Retinal pigment epithelial cell (primary cell): ENCODE measurements around the gene LIF.

Experiments used
- DNase-seq: peaks from one replicate; pipeline ENCODE4 v3.0.0-alpha.2; 2010; ENCODE audit warnings: low read depth
- H3K4me3 ChIP-seq: 2 replicates; pipeline ENCODE4 v1.5.1; 2011; ENCODE audit warnings: mild to moderate bottlenecking, low read length, control low read depth, moderate library complexity
- TF ChIP-seq, protein P1 (sequence below): conservative IDR thresholded peaks from 2 replicates; pipeline ENCODE4 v1.5.1; 2011; ENCODE audit warnings: low read depth, low read length, control low read depth, inconsistent platforms

Gene LIF

DNA sequence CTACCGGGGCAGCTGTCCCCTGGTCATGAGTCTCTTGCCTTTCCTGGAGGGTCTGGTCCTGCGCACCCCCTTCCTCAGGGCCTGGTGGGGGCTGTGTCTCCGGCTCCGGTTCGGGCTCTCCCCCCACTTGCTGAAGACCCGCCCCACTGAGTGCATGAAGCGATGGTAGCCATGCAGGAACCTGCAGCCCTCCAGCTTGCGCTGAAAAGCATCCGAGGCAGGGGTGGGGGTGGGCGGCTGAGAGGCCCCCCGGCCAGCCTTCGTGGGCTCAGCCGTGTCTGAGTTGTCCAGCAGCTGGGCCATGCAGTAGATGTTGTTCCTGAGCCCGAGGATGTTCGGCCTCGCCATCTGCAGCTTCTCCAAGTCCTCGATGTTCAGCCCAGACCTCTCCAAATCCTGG lies 17.3 kb upstream of the LIF start:
- H3K4me3 ChIP-seq, result no peak overlapping the region
- TF ChIP-seq, protein P1, sequence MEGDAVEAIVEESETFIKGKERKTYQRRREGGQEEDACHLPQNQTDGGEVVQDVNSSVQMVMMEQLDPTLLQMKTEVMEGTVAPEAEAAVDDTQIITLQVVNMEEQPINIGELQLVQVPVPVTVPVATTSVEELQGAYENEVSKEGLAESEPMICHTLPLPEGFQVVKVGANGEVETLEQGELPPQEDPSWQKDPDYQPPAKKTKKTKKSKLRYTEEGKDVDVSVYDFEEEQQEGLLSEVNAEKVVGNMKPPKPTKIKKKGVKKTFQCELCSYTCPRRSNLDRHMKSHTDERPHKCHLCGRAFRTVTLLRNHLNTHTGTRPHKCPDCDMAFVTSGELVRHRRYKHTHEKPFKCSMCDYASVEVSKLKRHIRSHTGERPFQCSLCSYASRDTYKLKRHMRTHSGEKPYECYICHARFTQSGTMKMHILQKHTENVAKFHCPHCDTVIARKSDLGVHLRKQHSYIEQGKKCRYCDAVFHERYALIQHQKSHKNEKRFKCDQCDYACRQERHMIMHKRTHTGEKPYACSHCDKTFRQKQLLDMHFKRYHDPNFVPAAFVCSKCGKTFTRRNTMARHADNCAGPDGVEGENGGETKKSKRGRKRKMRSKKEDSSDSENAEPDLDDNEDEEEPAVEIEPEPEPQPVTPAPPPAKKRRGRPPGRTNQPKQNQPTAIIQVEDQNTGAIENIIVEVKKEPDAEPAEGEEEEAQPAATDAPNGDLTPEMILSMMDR, result no peak

DNA sequence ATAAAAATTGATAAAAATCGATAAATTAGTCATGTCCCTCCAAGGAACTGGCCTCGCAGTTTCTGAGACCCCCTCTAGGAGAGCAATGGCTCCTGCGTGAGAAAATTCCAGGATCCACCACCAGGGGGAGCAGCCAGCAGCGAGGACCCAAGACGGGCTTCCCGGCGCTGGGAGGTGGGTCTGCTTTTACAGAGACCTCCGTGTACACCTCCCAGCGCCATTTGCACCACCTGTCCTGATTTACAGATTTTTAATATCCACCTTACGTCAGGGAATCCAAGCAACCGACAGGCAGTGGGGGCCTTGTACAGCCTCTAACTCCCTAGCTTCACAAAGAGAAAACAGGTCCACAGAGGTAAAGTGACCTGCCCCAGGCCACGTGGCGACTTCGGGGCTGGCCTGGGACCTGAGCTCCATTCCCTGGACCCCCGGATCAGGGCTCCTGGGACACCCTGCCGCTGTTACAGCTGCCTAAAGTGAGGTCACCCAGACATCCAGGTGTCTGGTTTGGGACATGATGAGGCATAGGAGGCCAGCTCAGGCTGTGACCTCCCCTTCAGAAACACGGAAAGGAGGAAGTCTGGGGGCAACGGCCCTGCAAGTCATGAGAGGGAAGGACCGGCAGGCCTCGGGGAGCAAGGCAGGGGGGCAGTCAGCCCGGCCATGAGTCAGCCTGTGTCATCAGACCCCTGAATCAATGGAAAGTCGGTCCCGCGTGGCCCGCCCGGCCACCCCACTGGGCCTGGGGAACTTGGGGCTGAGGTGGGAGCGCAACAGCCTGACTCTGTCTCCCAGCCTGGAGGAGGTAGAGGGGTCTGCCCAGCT lies 16.6 kb upstream of the LIF start:
- TF ChIP-seq, protein P1, result peak; percentile 90
- no peak for DNase-seq
- H3K4me3 ChIP-seq, result no peak overlapping the region

More for the DNA sequence above, 17.3 kb upstream of the LIF start:
- DNase-seq, result no peak

DNA sequence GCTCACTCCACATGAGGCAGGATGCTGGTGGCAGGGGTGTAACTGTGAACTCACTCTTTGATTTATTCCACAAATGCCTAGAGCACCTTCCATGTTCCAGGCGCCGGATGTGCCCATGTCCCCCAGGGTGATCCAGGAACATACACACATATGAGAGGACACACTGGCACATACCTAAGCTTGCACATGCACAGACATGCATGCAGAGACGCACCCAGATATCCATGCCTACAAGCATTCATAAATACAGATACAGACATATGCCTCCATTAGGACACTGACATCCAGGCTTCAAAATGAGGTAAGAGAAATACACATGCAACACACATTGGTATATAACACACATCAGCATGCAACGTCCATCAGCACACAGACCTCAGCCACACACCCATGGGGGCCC lies 15.6 kb upstream of the LIF start:
- no peak overlapping the region for H3K4me3 ChIP-seq
- TF ChIP-seq, protein P1, result no peak

DNA sequence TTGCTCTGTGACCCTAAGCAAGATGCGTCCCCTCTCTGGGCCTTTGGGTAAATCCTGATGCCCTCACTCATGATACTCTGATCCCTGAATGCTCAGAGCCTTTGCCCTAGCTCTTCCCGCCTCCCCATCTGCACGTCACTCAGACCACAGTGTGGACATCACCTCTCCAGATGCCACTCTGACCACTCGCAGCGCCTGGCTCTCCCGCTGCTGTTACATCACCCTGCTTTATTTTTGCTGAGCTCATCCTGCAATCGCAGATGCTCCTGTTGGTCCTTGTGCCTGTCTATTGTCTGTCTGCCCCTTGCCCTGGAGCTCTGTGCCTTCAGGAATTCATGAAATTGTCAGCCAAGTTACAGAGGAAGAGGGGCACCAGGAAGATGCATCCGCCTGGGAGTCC lies 14.6 kb upstream of the LIF start:
- no peak for DNase-seq
- H3K4me3 ChIP-seq, result no peak overlapping the region
- TF ChIP-seq, protein P1, result no peak

More for the DNA sequence above, 15.6 kb upstream of the LIF start:
- DNase-seq, result no peak

DNA sequence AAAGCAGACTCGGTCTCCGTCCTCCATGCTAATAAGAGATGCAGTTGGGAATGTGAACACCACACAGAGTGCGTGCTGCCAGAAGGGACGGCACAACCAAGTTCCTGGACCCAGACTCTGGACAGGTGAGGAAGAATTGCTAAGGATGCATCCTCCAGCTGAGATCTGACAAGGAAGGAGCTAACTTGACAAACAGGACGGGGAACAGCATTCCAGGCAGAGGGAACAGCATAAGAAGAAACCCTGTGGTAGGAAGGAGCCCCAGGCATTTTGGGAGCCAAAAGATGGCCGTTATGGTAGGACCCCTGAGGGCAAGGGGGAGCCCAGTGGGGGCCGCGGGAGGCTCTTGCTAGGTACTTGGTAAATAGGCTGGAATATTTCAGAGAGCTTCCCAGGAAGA lies 14.1 kb upstream of the LIF start:
- no peak overlapping the region for H3K4me3 ChIP-seq
- TF ChIP-seq, protein P1, result no peak
- DNase-seq, result no peak

DNA sequence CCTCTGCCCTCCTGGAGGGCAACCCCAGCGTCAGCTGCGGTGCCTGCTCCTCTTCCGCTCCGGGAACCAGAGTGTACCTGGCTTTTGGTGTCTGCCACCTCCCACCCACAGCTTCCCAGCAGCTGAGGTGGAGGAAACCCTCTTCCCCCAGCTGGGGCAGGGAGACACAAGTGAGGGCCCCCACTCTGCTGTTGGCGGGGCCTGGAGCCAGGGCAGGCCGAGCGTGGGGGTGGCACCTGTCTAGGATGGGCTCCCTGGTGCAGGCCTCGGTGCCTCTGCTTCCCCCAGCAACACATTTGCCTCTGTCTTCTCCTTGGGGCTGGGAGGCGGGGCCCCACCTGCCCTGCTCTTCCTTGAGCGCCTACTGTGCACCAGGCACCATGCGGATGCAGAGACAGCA lies 13.7 kb upstream of the LIF start:
- H3K4me3 ChIP-seq, result no peak overlapping the region
- no peak for DNase-seq
- TF ChIP-seq, protein P1, result no peak

DNA sequence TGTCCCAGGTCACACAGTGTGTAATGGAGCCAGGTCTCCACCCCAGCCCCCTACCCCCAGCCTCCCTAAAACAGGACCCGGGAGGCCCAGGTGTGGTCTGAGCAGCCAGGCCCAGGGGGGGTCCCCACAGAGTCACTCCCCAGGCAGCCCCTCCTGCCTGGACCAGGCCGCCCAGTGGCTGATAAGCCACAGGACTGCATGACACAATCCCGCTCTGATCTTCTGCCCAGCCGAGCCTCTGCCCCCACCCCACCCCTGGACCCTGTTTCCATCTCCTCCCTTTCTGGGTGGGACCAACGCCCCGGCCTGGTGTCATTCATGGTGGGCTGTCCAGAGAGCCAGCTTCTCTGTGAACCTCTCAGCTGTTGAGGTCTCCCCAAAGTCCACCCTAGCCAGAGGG lies 7.8 kb upstream of the LIF start:
- TF ChIP-seq, protein P1, result no peak
- no peak overlapping the region for H3K4me3 ChIP-seq
- no peak for DNase-seq
